Measurements from ENCODE around the gene METTL17. TPM values are rescaled to one million over a fixed set of nuclear protein-coding genes. Genes with fewer than 3 reads are reported as not detected.
A peak's percentile ranks its signal among the peaks of the same experiment; 100 is the strongest.

METTL17 gene
- total and polyA plus RNA-seq, 2 of the 13 experiments (the other 11 are each of a cell fraction or from before 2014, with no cell fraction given), result 122 to 199 TPM

DNA sequence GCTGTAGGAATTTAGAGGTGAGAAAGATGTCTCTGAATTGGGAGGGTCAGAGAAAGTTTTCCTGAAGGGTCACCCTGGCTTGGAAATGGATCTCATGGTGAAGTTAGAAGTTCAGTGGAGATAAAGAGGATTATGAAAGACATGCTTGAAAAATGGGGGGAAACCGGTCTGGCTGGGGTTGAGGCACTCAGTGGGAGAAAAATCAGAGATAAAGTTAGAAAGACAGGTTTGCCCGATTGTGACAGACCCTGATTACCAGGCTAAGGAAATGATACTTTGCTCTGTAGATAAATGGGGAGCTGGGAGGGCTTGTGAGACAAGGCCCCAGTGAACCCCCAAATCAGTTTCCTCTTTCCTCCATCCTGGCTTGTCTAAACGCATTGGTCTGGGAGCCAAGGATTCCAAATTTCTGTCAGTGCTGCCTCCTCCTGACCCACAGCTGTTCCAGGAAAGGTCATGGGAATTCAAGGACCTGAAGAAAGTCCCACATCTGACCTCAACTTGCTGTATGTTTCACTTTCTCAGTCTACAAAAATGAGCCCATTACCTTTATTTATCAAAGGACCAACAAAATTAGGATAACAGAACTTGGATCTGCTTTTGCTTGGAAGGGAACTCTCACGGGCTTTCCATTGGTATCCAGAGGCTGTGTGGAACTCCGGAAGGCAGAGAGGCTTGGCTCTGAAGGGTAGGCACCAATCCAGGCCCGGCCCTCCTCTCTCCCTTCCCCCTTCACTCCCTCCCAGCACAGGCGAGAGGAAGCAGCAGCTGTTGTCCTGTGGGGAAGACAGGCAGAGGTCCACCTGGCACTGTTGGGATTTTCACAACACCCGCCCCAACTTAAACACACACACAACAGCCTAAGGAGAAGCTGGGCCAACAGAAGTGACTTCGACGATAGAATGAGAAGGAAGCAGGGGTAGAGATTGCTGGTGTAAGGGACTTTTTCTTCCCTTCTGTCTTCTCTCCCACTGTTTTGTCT is 49.0 kb downstream of the METTL17 start (continued):
- TF ChIP-seq, protein P1, sequence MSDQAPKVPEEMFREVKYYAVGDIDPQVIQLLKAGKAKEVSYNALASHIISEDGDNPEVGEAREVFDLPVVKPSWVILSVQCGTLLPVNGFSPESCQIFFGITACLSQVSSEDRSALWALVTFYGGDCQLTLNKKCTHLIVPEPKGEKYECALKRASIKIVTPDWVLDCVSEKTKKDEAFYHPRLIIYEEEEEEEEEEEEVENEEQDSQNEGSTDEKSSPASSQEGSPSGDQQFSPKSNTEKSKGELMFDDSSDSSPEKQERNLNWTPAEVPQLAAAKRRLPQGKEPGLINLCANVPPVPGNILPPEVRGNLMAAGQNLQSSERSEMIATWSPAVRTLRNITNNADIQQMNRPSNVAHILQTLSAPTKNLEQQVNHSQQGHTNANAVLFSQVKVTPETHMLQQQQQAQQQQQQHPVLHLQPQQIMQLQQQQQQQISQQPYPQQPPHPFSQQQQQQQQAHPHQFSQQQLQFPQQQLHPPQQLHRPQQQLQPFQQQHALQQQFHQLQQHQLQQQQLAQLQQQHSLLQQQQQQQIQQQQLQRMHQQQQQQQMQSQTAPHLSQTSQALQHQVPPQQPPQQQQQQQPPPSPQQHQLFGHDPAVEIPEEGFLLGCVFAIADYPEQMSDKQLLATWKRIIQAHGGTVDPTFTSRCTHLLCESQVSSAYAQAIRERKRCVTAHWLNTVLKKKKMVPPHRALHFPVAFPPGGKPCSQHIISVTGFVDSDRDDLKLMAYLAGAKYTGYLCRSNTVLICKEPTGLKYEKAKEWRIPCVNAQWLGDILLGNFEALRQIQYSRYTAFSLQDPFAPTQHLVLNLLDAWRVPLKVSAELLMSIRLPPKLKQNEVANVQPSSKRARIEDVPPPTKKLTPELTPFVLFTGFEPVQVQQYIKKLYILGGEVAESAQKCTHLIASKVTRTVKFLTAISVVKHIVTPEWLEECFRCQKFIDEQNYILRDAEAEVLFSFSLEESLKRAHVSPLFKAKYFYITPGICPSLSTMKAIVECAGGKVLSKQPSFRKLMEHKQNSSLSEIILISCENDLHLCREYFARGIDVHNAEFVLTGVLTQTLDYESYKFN (CRISPR knock-in tag; conservative IDR thresholded peaks at IDR 0.05), result 0 out of 2 replicates have a peak, but pooled peaks have one; percentile 38
- peak; percentile 52; the same call in 1 of the 2 replicates for TF ChIP-seq ELF1 (CRISPR knock-in tag; IDR thresholded peaks at IDR 0.05)
- TF ChIP-seq HNF4A (CRISPR knock-in tag; IDR thresholded peaks at IDR 0.05), result 0 out of 2 replicates have a peak, but pooled peaks have one; percentile 24
- 0 out of 2 replicates have a peak, but pooled peaks have one; percentile 24 for TF ChIP-seq RBFOX2 (IDR thresholded peaks at IDR 0.05; ENCODE audit: low read depth, low read length)
- TF ChIP-seq TARDBP (CRISPR knock-in tag; IDR thresholded peaks at IDR 0.05), result 0 out of 2 replicates have a peak, but pooled peaks have one; percentile 50
- TF ChIP-seq, protein P2, sequence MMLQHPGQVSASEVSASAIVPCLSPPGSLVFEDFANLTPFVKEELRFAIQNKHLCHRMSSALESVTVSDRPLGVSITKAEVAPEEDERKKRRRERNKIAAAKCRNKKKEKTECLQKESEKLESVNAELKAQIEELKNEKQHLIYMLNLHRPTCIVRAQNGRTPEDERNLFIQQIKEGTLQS (CRISPR knock-in tag; IDR thresholded peaks at IDR 0.05), result 0 out of 2 replicates have a peak, but pooled peaks have one; percentile 3
- TF ChIP-seq ZNF709 (CRISPR knock-in tag; IDR thresholded peaks at IDR 0.05), result no peak
- TF ChIP-seq NR2F1 (CRISPR knock-in tag; IDR thresholded peaks at IDR 0.05), result no peak
- TF ChIP-seq KDM3A (CRISPR knock-in tag; IDR thresholded peaks at IDR 0.05; ENCODE audit: low read depth), result 0 out of 2 replicates have a peak, but pooled peaks have one; percentile 59
- TF ChIP-seq, protein P3, sequence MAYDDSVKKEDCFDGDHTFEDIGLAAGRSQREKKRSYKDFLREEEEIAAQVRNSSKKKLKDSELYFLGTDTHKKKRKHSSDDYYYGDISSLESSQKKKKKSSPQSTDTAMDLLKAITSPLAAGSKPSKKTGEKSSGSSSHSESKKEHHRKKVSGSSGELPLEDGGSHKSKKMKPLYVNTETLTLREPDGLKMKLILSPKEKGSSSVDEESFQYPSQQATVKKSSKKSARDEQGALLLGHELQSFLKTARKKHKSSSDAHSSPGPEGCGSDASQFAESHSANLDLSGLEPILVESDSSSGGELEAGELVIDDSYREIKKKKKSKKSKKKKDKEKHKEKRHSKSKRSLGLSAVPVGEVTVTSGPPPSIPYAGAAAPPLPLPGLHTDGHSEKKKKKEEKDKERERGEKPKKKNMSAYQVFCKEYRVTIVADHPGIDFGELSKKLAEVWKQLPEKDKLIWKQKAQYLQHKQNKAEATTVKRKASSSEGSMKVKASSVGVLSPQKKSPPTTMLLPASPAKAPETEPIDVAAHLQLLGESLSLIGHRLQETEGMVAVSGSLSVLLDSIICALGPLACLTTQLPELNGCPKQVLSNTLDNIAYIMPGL (CRISPR knock-in tag; IDR thresholded peaks at IDR 0.05; ENCODE audit: borderline replicate concordance in 1 of 2, low read depth in 1 of 2), result 0 out of 4 replicates have a peak, but pooled peaks have one; percentile 22 to 39
- TF ChIP-seq ZNF792 (CRISPR knock-in tag; IDR thresholded peaks at IDR 0.05), result peak; percentile 48; the same call in 1 of the 2 replicates
- no peak for TF ChIP-seq CBX2 (IDR thresholded peaks at IDR 0.05; ENCODE audit: low read depth, low read length)
- 0 out of 2 replicates have a peak, but pooled peaks have one; percentile 12 for TF ChIP-seq CBX2 (CRISPR knock-in tag; IDR thresholded peaks at IDR 0.05; ENCODE audit: low read depth)
- TF ChIP-seq, protein P4, sequence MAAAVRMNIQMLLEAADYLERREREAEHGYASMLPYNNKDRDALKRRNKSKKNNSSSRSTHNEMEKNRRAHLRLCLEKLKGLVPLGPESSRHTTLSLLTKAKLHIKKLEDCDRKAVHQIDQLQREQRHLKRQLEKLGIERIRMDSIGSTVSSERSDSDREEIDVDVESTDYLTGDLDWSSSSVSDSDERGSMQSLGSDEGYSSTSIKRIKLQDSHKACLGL (CRISPR knock-in tag; IDR thresholded peaks at IDR 0.05), result 0 out of 2 replicates have a peak, but pooled peaks have one; percentile 33
- no peak for TF ChIP-seq U2AF2 (IDR thresholded peaks at IDR 0.05; ENCODE audit: low read depth, low read length)
- peak; percentile 48; the same call in 1 of the 2 replicates for TF ChIP-seq ZNF335 (CRISPR knock-in tag; IDR thresholded peaks at IDR 0.05)
- 0 out of 2 replicates have a peak, but pooled peaks have one; percentile 29 for TF ChIP-seq ZNF772 (CRISPR knock-in tag; IDR thresholded peaks at IDR 0.05)

Measured in HepG2 (cell line).